Measurements from ENCODE around the gene SYNDIG1L.
"Not testable (repeated sequence)": the region's sequence is repeated elsewhere in the genome, so short reads cannot be mapped to it uniquely, and the experiment has no call there.

The SYNDIG1L gene

DNA sequence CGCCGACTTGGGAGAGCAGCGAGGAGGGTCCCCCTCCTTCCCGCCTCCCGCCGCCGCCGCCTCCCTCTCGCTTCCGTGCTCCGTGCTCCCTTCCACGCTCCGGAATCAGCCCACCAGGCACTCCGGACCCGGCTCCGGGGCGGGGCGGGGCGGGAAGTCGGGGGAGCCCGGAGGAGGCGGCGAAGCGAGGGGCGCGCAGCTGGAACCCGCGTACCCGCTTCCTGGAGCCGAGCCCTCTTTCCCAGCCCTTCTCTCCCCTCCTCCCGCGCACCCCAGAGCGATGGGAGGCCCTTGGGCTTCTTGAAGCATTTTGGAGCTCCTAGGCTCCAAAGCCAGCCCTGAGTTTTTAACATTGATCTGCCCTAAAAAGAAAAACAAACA is at the start of gene SYNDIG1L:
Gene SYNDIG1L (minus strand): TSS at position 9 of the 381 bp plus-strand sequence. CDS start 16,466 bp downstream, outside the sequence.
- DNase-seq (ENCODE audit: low spot score): no peak

DNA sequence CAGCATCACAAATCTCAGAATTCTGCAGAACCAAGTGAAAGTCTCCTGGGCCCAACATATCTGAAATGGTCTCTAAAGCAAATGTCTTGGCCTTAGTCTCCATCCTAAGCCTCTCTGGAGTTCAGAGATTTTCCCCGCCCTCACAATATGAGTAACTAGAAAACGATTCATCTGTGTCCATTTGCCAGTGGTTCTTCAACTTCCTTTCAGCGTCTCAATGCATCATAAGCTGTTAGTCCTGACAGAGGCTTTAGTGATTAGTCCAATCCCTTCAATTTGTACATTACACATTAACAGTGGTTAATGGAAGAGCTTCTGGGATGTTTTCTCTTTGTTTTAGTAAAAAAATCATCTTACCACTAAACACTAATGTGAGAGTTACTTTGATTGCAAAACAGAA is 49.7 kb upstream of the SYNDIG1L start:
- no peak for DNase-seq (ENCODE audit: low spot score)

DNA sequence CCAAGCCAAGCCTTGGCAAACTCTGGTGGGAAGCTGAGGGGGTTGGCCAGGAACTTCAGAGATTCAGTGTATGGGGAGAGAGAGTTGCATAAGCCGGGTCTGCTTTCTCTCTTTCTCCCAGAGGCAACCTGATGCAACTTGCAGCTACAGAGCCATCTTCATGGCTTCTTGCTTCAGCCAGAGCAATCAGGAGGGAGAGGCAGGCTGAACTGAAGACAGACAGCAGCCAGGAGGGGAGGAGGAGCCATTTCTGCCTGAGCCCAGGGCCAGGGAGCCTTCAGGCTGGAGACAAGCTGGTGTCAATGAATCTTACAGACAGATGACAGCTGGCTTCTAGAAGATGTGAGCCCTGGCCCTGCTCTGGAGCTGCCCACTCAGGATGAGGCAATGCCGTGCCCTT is 48.4 kb upstream of the SYNDIG1L start:
- DNase-seq (ENCODE audit: low spot score): no peak

DNA sequence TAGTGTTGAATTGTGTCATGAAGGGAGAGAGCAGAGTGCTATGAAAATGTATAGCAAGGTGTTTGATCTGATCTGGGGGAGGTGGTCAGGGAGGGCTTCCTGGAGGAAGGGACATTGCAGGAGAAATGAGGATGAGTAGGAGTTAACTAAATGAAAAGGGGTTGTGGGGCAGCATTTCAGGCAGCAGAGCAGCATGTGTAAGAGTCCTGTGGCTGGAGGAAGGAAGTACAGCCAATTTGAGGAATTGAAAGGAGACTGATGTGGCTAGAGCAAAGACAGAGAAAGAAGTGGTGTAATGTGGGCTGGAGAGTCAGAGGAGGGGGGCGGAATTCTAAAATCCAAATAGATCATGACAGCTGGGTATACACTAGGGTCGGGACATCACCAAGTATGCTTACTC is 46.6 kb upstream of the SYNDIG1L start:
- DNase-seq (ENCODE audit: low spot score): no peak

DNA sequence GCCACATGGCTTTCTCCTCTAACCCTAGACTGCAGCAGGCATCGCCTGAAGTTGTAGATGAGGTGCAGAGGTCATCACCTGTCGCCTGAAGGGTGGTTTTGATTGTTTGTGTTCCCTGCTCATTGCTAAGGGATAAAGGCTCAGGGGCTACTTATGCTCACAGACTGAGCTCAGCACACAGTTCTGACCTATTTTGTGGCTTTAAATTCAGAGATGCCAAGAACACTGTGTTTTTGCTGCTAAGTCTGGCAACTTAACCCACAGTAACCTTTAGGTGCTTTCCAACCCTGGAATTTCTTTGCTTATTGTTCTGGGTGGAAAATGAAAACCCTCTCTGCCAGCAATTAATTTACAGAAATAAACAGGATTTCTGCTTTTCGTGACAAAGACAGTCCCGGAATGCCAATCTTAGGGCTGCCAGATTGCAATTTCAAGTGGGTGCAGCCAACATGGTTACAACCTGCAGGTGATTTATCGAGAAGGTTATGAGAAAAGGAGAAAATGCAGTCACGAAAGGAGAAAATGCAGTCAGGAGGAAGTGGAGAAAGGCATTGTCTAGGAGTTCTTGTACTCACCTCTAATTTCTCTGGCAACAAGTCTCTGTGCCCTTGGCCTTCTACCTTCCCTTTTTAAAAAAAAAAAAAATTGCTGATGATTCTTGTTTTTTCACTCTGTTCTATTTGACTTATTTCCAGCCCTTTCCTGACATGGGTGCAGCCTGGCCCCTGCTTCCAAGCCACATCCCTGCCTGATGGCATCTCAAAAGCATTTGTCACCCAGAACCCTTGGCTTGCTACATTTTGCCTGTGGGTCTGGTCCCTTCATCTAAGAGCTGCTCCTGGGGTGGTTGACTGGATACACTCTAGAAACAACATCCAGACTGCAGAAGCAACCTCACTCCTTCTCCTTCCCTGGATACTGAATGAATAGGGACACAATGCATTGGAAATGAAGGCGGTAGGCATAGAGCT is 43.8 kb upstream of the SYNDIG1L start:
- no peak for DNase-seq (ENCODE audit: low spot score)

DNA sequence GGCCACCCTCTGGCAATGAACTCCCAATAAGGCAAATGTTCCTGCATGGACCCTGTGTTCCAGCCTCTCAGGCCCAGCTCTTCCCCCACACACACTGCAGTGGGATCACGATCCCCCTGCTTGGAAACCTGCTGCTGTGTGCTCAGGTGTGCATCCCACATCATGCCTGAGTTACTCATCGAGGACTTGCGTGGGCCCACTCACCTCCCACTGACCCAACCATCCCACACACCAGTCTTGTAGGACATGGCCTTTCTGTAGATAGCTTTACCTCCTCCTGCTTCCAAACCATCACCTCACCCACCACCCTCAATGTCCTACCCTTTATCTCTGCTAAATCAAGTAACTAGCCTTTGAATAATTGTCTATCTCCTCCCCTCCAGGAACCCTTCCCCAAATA is 42.5 kb upstream of the SYNDIG1L start:
- DNase-seq (ENCODE audit: low spot score): no peak

DNA sequence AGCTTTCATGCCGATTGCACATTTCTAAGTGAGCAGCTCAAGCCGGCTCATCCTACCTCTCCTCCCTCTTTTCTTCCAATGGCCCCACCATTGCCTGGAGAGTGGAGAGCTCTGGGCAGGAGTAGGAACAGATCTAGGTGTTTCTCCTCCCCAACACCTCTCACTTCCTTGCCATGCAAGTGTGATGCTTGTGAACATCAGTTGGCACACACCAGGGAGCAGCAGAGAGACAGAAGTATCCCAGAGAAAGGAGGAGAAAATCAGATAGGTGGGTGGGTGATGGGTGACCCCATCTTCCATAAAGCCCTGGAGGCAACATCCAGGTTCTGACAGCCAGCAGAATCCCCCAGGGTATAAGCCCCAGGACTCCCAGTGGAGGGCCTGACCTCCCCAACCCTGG is 39.3 kb upstream of the SYNDIG1L start:
- DNase-seq (ENCODE audit: low spot score): no peak

DNA sequence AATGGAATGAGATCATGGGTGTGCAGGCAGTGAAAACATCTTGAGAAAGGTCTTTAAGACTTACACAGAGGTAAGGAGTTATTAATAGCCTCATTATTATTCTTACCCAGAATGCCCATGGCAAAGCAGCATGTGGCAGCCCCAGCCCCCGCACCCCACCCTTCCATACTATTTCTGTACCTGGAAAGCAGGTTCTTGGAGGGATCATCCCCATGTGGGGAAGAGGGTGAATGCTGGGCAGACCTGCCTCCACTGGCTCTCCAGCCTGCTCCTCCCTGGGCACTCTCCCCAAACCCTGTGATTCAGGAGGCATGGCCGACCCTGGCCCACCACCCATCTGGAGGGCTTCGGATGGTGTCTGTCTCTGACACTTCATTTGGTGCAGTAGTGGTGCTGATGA is 38.8 kb upstream of the SYNDIG1L start:
- DNase-seq (ENCODE audit: low spot score): peak; percentile 71

DNA sequence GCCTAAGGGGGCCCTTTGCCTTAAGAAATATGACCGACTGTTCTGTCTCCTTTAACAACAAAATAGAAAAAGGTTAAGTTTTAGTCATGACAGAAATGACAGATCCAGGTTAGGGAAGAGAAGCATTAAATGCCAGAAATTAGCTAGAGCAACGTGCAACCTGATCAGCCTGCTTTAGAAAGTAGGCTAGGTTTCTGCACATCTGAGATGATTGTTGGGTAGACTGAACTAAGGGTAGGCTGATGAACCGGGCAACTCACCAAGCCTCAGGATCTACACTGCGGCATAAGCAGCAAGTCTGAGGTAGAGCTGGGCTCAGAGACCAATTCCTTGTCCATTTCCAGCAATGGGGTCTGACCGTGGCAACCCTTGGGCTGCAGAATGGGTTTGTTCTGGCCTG is 37.7 kb upstream of the SYNDIG1L start:
- DNase-seq (ENCODE audit: low spot score): peak; percentile 79

DNA sequence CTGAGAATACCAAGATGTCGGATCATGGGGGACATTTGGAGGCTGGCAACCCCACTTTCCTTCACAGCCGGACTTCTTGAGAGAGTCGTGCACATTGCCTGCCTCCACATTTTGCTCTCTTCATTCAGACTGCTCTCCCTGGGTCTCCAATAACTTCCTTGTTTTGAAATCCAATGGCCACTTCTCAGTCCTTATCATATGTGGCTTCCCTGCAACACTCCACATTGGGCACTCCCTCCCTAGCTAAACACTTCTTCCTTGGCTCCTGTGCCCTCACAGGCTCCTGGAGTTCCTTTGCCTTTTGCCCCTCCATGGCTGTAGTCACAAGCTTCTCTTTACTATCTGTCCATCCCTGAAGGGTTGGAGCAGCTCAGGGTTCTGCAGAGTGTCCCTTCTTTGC is 37.0 kb upstream of the SYNDIG1L start:
- no peak for DNase-seq (ENCODE audit: low spot score)

DNA sequence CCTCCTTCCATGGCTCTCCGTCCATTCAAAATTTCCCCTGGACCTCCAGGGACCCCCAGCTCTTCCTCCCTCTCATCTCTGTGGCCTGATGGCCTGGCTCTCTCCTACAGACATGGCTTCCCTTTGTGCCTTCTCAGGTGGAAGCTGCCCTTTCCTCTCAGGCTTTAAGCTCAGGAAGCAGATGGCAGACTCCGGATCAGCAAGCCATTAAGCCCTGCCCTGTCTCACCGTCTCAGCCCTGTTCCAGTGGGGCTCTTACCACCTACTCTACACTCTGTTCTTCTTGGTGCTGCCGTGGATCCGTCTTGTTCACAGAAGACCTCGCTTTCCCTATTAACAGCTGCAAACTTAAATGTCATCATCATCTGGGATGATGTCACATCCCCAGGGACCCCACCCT is 34.0 kb upstream of the SYNDIG1L start:
- DNase-seq (ENCODE audit: low spot score): no peak

DNA sequence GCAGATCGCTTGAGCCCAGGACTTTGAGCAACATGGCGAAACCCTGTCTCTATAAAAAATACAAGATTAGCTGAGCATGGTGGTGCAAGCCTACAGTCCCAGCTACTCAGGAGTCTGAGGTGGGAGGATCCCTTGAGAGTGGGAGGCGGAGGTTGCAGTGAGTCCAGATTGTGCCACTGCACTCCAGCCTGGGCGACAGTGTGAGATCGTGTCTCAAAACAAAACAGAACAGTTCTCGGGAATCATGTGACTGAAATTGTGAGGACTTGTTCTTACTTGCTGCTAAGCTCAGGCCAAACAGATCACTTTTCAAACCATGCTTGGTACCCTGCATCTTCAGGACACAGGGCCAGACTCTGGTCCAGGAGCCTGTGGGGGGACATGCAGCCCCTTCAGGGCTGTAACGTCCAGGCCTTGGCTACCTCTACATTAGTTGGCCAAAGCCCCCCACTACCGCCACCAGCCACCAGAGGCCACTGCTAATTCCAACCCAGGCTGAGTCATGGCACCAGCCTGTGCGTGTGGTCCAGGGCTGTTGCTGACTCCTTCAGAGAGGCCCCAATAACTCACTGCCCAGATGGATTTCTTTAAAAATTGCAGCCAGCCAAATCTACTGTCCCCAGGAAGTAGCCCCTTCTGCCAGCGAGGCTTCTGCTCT is 33.4 kb upstream of the SYNDIG1L start:
- no peak for DNase-seq (ENCODE audit: low spot score)

DNA sequence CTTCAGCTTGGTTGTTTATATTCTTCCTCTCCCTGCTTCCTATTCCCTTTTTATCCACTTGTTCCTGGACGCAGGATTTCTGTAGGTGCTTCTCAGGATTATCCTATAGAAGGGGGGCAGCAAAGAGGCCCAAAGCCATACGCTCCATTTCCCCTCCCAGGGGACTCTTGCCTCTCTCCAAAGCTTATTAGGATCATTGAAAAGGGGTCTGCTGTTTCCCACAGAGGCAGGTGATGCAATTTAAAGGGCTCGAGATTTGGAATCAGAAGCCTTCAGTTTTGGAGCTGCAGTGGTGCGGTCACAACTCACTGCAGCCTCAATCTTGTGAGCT is 31.5 kb upstream of the SYNDIG1L start:
- DNase-seq (ENCODE audit: low spot score): no peak

DNA sequence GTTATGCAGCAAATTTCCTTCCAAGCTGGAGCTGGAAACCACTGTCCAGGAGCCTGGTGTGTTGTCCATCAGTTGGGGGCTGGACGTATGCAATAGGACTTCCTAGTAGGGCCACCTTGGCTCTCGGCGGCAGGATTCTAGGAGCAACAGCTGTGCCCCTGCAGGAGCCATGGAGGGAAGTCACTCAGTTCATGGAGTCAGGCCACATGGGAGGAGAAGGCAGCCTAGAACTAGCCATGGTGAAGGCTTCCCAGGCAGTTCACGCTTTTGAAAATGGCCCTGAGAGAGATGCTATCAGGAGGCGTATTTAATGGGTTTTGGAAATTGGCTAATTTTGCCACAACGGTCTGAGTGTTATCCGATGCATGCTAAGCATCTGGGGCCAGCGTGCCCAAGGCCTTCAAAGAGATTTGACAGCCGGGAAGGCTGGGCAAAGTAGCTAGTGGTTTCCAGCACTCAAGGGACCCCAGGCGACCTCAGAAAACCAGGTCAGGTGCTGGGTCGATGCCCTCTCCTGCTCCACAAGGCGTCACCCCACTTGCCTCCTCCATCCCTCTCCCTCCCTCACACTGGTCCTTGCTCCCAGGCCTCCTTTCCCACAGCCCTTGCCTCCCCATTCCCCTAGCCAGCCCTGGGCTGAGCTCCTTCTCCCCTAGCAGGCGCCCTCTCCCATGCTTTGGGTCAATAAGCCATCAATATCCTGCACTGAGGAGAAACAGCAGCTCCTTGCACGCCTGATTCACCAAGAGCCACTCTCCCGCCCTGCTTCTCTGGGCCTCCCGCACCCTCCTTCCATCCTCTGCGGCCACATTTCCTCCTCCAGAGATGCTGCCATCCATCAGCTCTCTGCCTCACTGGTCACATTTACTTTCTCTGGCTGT is 30.9 kb upstream of the SYNDIG1L start:
- no peak for DNase-seq (ENCODE audit: low spot score)

DNA sequence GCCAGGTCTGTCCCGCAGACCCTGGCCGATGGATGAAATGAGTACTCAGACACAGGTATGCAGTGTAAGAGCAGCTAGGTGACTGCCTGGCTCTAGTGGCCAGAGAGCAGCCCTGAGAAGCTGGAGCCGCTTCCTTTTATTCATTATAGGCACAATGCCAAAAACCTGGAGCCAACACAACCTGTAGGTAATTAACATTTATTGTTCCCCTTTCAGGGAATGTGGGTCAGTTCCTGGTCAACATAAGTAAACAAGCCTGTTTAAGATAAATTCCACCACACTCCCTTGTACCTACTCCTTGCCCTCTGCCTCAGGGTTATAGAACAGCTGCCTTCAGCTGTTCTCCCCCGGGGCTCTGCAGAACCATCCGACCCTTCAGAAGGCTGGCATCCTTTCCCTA is 28.4 kb upstream of the SYNDIG1L start:
- not testable (repeated sequence) for DNase-seq (ENCODE audit: low spot score)

DNA sequence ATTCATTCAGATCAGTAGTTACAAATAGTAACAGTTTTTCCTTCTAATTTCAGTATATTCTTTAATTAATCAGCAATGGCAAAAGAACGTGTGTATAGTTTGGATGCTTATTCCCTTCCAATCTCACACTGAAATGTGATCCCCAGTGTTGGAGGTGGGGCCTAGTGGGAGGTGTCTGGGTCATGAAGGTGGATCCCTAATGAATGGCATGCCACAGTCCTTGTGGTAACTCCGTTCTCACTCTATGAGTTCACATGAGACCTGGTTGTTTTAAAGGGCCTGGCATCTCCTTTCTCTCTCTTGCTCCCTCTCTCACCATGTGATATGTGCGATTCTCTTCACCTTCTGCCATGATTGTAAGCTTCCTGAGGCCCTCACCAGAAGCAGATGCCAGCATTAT is 18.9 kb upstream of the SYNDIG1L start:
- DNase-seq (ENCODE audit: low spot score): no peak

DNA sequence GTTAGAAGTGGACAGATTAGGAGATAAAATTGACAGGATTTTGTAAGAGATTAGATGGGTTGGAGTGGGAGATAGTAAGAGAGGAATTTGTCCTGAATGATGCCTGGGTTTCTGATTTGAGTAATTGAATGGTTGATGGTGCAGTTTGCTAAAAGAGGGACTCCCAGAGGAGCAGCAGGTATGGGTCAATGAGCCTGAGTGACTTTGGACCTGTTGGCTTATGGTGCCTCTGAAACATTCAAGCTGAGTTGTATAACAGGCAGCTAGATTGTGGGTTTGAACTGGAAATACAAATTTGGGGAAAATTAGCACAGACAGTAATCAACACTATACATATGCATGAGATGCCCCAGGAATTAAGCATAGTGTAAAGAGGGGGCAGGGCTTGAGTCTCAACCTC is 16.7 kb upstream of the SYNDIG1L start:
- DNase-seq (ENCODE audit: low spot score): no peak

DNA sequence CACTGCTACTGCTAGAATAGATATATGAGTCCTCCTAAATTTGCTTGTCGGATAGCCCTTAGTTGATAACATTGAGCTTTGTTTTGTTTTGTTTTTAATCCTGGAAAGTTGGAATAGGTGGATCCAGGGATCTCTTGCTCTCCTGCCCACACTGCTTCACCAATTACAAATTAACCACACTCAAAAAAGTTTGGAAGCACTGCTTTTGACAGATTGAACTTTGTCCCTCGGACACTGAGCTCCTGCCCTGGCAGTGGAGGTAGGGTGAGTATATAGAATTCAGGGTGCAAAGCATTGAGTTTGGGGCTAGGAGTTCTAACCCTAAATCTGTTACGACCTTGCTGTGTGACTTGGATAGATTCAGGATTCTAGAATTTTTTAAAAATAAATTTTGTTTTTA is 15.1 kb upstream of the SYNDIG1L start:
- DNase-seq (ENCODE audit: low spot score): no peak

DNA sequence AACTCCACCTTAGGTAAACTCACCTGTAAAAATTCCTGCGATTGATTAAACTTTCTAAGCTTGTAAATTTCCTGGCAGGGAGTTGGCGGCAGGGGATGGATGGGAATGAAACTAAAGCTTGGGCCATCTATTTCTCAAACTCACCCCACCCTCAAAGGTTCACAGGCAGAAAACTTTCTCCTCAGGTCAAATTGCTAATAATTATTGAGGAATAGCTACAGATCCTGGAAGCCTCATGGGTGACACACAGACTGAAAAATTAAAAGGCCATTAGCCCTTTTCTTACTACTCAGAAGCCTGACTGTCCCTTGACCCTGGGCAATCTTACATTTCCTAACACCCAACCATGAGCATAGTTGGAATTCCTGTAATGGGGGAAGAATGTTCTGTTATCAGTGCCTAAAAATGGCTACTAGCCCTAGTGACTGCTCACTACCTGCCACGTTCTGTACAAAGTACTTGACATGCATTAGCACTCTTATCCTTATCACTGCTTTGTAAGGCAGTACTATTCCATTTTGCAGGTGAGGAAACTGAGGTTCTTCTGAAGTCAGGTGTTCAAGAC is 12.4 kb upstream of the SYNDIG1L start:
- no peak for DNase-seq (ENCODE audit: low spot score)

DNA sequence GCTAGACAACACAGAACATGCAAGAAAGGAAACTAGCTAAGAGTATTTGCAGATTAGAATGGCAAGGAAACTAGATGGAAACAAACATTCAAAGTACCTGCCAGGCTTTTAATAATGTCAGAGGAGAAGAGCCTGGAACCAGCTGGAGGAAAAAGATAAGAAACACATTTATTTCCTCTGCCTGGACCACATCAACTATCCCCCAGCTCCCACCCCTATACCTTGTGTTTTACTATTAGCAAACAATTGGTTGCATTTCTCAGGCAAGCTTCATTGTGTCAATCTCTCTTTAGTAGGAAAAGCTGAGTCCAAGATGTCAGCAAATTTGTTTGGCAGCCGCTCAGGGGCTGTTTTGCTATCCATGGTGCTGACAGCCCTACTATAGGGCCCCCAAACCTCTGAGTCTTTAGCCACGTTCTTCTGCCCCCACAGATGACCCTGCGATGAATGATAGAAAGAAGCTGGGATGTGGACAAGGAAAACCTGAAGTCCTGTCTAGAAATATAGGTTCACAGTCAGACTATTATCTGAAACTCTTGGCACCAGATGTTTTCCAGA is 11.6 kb upstream of the SYNDIG1L start:
- no peak for DNase-seq (ENCODE audit: low spot score)

DNA sequence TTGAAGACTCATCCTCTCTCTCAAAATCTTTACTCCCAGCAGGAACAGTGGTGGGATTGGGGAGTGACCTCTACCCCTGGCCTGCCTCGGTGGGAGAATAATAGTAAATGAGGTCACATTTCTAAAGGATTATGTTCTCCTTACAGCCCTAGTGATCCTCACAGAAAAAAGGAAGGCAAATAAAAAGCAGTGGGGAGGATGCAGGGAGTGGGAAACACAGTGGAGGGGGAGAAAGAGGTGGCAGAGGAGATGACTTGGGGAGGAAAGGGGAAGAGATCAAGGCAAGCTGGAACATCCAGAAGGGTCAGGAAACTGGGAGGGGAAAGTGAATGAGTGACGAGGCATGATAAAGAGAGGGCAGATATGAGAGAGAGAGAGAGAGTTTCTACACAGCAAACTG is 8.3 kb upstream of the SYNDIG1L start:
- DNase-seq (ENCODE audit: low spot score): no peak

DNA sequence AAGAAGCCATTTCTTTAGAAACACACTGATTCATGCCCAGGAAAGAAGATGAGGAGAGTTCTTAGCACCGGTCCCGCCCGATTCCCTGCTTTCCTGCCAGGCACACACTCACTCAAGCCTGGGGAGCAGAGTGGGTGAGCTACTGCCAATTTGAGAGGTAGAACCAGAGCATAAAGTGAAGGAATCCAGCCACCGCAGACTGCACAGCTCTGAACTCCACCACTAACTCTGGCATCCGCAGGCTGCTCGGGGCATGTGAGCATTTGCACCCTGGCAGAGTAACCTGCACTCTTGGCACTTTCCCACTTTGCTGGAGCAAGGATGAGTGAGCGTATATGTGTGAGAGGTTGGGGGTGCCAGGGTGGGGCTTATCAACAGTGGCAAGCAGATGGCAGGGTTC is 4.0 kb upstream of the SYNDIG1L start:
- peak; percentile 59 for DNase-seq (ENCODE audit: low spot score)

All from putamen (tissue), 1 donor.